Fibroblast of skin of left biceps (primary cell): ENCODE measurements around the gene GDF11.
A peak's percentile ranks its signal among the peaks of the same experiment; 100 is the strongest.
"Not testable (repeated sequence)": the region's sequence is repeated elsewhere in the genome, so short reads cannot be mapped to it uniquely, and the experiment has no call there.

Experiments used
- DNase-seq, 2 experiments: peaks; one replicate each; pipeline ENCODE4 v3.0.0-alpha.2; 2013; ENCODE audit warnings: low read depth in 2 of 2

The GDF11 gene

DNA sequence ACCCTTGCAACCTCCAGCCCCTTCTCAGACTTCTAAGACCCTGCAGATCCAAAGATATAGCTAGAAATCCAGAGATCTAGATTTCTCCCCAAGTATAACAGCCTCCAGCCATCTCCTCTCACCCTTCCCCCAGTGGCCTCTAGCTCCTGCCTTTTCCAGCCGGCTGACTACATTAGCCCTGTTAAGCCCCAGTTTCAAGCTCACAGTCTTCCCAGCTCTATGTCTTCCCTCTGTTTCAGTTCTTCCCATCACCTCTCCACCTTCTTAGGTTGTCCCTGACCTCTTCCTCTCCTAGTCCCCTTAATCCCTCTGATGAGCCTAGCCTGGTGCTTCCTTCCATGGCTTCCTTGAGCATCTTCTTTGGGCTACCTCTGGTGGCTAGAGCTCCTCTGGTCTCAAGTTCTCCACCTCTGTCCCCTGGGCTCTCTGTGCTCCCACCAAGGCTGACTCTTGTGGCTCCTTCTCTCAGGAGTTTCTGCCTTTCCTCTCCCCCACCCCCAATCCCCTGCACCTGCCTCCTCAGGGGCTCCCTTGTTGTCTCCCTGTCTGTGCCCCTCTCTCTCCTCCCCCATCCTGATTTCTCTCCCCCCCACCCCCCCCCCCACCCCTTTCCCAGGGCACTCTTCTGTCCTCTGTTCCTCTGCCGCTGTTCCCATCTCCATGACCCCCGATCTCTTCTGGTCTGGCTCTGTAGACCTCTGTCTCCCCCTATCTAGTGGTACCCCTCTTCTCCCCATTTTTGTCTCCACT lies 816 bp upstream of the GDF11 start:
- no peak for DNase-seq

DNA sequence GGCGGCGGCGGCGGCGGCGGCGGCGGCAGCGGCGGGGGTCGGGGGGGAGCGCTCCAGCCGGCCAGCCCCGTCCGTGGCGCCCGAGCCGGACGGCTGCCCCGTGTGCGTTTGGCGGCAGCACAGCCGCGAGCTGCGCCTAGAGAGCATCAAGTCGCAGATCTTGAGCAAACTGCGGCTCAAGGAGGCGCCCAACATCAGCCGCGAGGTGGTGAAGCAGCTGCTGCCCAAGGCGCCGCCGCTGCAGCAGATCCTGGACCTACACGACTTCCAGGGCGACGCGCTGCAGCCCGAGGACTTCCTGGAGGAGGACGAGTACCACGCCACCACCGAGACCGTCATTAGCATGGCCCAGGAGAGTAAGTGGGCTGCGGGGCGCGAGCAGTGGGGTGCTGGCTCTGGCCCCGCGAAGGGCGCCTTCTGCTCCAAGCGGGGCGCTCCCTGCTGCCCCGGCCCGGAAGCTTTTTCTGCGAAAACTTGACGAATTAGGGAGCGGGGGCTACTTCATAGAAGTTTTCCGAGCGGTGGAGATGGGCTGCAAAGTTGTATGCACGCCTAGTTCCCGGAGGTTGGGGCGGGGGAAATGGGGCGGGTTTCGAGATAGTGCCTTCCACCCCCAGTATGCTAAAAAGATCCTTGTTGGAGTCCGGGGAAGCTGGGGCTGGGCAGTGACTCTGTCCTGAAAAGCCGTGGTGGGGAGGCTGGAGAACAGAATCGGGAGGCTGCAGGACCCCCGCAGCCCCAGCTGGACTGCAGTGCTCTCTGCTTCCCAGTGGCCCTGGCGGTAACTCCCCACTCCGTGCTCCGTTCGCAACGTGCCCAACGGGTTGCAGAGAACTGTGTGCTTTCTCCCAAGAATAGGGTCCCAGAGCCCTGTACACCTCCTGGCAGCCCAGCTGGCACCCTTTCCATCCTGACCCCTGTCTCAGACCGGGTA lies 751 bp downstream of the GDF11 start:
- DNase-seq = no peak

DNA sequence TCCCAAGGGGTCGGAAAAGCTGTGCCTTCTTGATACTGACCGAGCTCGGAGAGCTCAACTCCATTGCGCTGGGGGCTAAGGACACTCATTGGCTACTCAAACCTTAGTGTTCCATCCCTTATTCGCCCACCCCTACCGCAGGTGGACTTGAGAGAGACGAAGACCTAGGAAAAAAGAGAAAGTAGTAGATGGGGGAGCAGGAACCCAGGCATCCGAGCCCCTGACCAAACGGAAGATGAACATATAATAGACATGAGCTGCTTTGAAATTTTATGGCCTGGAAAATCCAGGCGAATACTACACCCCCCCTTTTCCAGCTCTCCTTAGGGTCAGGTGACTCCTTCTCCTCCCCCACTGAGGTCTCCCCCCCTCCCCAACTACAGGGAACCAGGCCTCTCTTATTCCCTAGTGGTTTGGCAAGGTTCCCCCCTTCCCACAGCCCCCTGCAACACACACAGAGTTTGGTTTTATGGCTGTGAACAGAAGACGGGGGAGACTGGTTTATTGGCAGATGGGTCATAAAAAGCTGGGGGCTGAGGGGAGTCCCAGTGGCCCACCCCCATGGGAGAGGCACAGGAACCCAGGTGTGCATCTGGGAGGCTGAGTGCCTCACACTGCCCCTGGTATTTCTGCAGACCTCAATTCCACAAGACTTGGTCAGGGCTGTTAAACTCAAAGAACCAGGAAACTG lies 1.6 kb downstream of the GDF11 start:
- DNase-seq = no peak

DNA sequence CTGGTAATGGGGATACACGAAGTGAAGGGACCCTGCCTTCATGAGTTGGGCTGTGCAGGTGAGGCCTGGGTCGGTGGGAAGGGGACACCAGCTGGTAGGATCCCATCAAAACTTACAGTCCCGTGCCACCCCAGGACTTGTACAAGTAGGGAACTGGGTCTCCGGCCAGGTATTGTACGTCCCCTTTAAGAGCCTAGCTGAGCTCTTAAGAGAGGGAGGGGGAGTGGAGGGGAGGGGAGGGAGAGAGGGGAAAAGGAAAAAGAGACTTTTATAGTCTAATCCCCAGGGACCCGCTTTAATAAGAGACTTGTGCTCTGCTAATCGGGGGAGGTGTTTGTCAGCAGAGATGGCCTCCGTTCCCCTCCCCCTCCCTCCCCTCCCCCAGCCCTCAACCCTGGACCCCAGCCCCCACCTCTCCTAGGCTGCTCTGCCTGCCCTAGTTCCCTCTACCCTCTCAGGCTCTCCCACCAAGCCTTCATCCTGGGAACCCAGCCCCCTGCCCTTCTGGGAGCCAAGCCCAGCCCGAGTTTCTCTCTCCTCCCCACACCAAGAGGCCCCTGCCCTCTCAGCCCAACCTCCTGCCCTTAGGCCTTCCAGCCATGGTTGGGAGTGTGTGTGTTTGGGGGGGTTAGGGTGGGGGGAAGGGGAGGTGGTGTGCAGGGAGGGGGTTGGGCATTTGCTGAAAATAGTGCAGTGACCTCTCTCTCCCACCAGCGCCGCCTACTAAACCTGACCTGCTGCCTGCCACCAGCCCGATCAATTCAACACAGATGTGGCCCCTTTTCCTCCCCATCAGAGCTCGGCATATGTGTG lies 2.6 kb downstream of the GDF11 start:
- DNase-seq = peak in 1 of 2 experiments; percentile 33

DNA sequence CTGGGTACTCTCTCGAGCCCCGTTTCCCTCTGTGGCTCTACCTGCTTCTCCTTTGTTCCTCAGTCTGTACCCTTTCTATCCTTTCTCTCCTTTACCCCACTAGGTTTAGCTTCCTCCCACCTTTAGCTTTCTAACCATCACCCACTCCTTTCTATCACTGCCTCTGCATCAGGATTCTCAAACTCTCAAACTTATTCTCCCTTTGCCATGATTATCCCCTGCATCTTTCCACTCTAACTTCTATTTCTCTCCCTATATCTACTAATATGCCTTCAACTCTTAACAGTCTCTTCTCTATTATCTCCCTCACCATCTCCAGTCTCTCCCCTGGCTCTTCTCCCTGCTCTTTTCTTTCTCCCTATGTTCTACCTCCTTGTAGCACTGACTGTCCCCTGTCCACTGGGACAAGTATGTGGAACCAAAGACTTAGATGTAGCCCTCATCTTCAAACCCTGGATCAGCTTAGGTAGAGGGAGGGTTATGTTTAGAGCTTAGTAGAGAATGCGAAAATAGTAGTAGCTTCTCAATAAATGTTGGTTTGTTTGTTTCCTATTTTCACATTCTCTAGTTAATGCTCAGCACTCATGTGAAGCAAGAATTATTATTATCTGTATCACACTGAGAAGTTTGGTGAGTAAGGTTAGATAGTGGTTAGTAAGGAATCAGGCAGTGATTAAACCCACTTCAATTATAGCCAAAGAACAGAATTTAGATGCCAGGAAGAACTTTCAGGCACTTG lies 3.4 kb downstream of the GDF11 start:
- no peak for DNase-seq

DNA sequence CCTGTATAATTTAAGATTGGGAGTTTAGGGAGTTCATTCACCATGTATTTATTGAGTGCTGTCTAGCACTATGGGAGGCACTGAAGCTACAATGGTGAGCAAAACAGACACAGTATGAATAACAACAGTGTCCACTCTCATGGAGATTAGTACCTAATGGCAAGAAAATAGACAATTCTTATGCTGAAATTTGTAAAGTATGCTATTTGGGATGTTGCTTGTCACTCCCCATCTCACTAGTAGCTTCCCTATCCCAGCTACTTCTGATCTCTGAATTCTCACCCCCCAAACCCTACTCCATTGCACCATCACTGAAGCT lies 4.0 kb downstream of the GDF11 start:
- no peak for DNase-seq

DNA sequence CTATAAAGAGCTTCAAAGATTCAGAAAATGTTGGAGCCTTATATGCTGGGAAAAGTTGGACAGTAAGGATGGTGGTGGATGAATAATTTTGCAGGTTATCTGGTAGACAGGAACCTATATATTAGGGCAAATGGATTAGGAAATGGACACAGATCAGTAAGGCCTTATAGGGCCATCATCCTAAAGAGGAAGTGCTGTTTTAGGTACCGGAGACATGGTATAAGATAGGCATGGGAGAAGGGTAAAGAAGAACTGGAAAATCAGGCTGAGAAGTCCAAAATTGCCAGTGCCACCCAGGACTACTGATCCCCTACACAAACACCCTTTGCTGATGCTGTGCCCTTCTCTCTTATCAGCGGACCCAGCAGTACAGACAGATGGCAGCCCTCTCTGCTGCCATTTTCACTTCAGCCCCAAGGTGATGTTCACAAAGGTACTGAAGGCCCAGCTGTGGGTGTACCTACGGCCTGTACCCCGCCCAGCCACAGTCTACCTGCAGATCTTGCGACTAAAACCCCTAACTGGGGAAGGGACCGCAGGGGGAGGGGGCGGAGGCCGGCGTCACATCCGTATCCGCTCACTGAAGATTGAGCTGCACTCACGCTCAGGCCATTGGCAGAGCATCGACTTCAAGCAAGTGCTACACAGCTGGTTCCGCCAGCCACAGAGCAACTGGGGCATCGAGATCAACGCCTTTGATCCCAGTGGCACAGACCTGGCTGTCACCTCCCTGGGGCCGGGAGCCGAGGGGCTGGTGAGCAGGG lies 5.5 kb downstream of the GDF11 start:
- DNase-seq = no peak

DNA sequence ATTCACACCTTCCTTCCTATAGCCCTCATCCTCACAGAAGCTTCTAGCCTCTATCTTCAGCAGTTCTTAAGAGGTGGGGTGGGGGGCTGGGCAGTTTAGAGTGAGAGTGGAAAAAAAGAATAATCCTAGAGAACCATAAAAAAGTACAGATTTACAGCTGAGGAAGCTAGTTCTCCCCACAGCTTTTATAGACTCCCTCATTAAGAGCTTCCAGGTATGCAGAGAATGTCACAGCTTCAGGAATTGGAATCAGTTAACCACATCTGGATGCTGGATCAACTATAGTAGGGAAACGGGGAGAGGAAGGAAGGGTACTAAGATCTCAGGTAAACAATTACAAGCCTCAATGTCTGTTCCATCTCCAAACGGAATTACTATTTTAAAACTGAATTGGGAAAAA lies 12.3 kb downstream of the GDF11 start:
- DNase-seq = no peak

DNA sequence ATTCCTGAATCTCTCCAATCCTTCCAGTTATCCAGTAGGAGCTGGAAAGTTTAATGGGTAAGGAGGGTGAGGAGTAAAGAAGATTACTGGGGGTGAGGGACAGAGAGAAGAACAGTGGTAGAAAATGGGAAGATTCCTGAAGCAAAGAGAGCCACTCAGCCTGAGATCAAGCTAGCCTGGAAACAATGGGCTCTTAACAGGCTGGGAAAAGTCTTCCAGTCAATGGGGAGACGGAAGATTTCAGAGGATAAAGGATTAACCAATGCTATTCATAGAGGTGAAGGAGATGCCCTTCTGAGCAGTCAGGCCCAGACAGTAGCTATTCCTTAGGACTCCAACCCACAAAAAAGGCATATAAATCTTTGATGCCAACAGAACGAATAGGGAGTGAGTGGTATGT lies 14.8 kb downstream of the GDF11 start:
- DNase-seq = no peak

DNA sequence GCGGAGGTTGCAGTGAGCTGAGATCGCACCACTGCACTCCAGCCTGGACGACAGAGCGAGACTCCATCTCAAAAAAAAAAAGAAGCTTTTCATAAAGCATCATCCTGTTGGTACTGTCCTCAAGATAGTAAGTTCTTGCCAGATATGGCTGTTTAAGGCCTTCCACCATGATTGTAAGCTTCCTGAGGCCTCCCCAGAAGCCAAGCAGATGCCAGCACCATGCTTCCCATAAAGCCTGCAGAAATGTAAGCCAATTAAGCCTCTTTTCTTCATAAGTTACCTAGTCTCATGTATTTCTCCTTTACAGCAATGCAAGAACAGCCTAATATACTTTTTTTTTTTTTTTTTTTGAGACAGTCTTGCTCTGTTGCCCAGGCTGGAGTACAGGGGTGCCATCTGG lies 15.7 kb downstream of the GDF11 start:
- DNase-seq = not testable (repeated sequence)

DNA sequence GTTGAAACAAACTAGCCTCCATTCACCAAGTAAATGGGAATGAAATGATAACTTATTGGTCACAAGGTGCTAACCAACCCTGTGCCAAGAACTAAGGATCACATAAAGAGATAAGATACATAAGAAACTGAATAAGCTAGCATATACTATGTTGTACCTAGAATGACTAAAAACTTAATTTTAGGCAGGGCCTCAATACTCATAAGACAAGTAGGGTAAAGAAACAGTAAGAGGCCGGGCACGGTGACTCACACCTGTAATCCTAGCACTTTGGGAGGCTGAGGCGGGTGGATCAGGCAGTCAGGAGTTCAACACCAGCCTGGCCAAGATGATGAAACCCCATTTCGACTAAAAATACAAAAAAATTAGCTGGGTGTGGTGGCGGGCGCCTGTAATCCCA lies 17.7 kb downstream of the GDF11 start:
- DNase-seq = no peak

DNA sequence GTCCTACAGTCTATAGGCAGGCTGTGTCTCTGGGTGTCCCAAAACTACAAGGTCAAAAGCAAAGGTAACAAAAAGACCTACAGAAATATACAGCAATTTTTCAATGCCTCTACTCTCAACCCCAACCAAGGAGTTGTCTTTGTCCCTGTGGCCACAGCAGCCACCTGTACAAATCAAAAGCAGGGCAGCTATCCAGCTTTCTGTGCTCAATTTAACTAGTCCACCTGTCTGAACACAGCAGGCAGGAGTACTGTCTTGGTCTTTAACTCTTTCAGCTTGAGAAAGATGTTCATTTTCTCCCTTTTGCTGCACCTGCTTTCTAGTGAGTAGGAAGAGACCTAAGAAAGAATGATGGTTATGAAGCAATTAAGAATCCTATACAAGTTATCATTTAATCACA lies 19.7 kb downstream of the GDF11 start:
- no peak for DNase-seq

DNA sequence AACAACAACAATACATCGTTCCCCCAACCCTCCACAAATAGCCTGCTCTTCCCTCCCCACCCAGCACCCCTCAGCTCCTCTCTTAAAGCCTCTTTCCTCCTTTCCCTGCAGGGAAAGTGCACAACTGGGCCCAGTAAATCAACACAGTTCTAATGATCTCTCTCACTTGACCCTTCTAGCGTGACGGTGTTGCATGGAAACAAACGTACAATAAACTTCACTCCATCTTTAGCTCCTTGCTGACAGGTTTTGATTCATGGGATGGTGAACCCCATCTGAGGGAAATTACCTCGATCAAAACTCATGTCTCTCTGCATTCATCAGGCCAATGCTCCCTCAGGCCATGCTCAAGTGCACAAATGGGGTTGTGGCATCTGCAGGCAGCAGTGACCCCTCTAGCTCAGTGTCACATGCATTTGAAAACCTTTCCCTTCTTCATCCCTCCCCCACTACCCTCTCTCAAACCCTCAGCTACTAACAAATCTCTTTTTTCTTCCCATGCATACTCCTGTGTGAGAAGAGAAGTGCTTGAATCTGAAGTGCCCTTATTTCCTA lies 22.9 kb downstream of the GDF11 start:
- no peak for DNase-seq

DNA sequence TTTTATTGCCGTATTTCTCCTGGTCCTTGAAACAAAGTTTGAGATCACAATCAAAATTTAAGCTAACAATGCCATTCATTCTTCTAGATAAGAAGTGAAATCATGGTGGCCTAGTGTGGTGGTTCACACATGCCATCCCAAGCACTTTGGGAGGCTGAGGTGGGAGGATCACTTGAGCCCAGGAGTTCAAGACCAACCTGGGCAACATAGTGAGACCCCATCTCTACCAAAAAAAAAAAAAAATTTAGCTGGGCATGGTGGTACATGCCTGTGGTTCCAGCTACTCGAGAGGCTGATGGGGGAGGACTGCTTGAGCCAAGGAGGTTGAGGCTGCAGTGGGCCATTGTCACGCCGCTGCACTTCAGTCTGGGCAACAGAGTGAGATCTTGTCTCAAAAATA lies 24.2 kb downstream of the GDF11 start:
- DNase-seq = no peak

DNA sequence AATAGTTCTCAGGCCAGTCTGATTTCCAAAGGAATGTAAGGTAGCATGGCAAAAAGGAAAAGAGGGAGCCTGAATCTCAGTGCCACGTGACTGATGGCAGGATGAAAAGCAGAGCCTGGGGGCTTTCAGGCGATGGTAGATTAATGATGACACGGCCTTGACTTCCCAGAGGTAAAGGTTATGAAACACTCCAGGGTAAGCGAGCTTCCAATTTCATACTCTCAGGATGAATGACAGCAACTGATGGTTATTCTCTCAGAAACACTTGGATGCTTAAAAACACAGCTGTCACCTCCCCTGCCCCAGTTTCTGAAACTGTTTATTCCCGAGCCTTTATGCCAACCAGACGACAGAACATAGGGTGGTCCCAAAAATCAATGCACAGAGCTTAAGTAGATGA lies 28.8 kb downstream of the GDF11 start:
- no peak for DNase-seq

DNA sequence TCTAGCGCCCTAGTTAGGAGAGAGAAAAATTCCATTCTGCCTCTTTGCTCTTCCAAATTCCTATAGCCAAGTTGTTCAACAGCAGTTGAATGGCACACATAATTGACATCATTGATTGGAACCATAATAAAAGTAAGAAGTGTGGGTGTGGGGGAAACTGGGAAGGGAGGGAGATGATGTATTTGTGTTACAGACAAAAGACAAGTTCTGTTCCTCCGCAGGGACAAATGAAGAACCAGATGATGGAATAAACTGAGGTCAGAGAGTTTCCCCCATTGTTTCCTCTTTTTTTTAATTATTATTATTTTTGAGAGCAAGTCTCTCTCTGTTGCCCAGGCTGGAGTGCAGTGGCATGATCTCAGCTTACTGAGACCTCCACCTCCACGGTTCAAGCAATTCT lies 34.9 kb downstream of the GDF11 start:
- no peak for DNase-seq

DNA sequence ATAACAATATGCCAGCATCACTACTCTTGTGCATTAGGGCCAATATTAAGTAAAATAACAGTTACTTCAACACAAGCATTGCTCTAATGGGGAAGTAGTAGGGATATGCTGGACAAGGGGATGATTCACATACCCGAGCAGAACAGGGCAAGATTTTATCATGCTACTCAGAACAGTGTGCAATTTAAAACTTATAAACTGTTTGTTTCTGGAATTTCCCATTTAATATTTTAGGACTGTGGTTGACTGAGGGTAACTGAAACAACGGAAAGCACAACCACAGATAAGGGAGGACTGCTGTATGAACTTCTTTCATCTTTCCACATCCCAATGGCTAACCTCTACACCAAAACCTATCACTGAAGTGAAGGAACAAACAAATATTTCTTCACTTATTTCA lies 37.8 kb downstream of the GDF11 start:
- no peak for DNase-seq

DNA sequence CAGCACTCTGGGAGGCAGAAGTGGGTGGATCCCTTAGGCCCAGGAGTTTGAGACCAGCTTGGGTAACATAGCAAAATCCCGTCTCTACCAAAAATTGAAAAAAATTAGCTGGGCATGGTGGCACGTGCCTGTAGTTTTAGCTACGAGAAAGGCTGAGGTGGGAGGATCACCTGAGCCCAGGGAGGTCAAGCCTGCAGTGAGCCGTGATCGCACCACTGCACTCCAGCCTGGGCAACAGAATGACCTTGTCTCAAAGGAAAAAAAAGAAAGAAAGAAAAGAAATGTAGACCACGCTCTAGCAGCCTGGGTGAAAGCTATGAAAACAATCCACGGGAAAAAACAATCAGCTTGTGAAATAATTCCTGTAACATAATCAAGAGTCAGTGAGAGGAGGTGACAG lies 45.6 kb downstream of the GDF11 start:
- no peak for DNase-seq

DNA sequence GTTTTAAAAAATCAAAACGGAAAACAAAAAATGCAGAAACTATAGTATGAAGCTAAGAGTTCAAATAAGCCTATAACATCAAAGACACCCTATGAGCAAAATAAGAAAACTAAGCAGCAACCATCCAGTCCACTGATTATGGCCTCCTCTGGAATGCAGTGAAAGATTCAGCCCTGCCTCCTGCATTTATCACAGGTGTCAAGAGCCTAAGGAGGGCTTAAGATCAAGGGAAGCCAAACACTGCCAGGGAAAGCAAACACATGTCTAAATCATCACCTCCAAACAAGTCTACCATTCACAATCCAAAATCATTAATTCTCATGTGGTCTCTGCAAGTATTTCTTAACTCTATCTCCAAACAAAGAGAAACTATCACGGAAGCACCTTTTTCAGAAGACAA lies 46.2 kb downstream of the GDF11 start:
- no peak for DNase-seq

DNA sequence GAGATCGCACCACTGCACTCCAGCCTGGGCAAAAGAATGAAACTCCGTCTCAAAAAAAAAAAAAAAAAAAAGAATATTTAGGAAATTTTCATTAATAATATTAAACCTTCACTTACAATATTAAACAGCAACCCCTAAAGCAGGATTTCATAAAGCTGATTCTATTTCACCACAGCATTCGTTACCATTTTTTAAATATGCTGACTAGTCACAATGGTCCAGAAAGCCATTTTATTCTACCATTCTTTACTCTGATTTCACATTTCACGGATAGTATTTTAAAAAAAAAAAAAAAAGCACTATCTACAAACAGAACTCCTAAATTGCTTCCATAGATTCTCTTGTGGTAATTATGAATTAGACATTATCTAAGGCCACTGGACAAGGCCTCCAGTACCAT lies 47.0 kb downstream of the GDF11 start:
- no peak for DNase-seq
